H1 (cell line): ENCODE results near the gene ATF7. TPM values are rescaled to one million over a fixed set of nuclear protein-coding genes. Genes with fewer than 3 reads are reported as not detected.

Experiments
- CTCF ChIA-PET: fragments of 300-600 bp; sonication (Branson Sonifier 250); formaldehyde crosslinking; loops from one replicate; lab custom pipeline; 2021; ENCODE audit not compliant: partially characterized antibody; lab: Charles Lee
- POLR2A ChIA-PET: fragments of 300-600 bp; sonication (Branson Sonifier 250); formaldehyde crosslinking; loops from one replicate; lab custom pipeline; 2021; ENCODE audit warnings: inconsistent platforms; ENCODE audit not compliant: partially characterized antibody; lab: Charles Lee
- DNase-seq, 2 experiments: peaks; one replicate each; pipeline versions ENCODE4 v3.0.0 to v3.0.0-alpha.2; 2010 to 2022; ENCODE audit warnings: low spot score in 2 of 2, low read depth in 1 of 2, mixed read lengths in 1 of 2
- FAIRE-seq: peaks from 2 replicates; lab custom pipeline; 2011; peaks lifted over from hg19 to GRCh38; lab: Jason Lieb, UNC
- H2AFZ ChIP-seq: 2 replicates; pipeline ENCODE4 v1.8.1; 2012; ENCODE audit warnings: low read length, inconsistent platforms
- H2AK5ac ChIP-seq: 2 replicates; pipeline ENCODE4 v1.6.1; 2013; ENCODE audit warnings: low read depth, low read length
- H2BK120ac ChIP-seq: replicated peaks from 2 replicates; pipeline ENCODE3; 2013; ENCODE audit warnings: low read depth, low read length, inconsistent platforms
- H2BK12ac ChIP-seq: 2 replicates; pipeline ENCODE4 v1.6.1; 2013; ENCODE audit warnings: low read depth, low read length
- H2BK15ac ChIP-seq: 2 replicates; pipeline ENCODE4 v1.6.1; 2013; ENCODE audit warnings: low read length
- H2BK20ac ChIP-seq: 2 replicates; pipeline ENCODE4 v1.6.1; 2013; ENCODE audit warnings: low read length
- H2BK5ac ChIP-seq: 2 replicates; pipeline ENCODE4 v1.6.1; 2013; ENCODE audit warnings: low read depth, low read length
- H3K14ac ChIP-seq: 2 replicates; pipeline ENCODE4 v1.6.1; 2013; ENCODE audit warnings: inconsistent platforms; ENCODE audit not compliant: insufficient read length
- H3K18ac ChIP-seq: 2 replicates; pipeline ENCODE4 v1.6.1; 2013; ENCODE audit warnings: low read length; ENCODE audit errors: extremely low read depth
- H3K23ac ChIP-seq: 2 replicates; pipeline ENCODE4 v1.6.1; 2013; ENCODE audit warnings: inconsistent platforms; ENCODE audit not compliant: insufficient read length
- H3K23me2 ChIP-seq: 2 replicates; pipeline ENCODE4 v1.6.1; 2013; ENCODE audit warnings: low read depth, low read length
- H3K27ac ChIP-seq: 2 replicates; pipeline ENCODE4 v1.6.1; 2011; ENCODE audit warnings: low read depth, low read length, inconsistent platforms
- H3K27me3 ChIP-seq, 4 experiments: replicated peaks in 1 of 4; 1 replicate in 1 of 4; 2 replicates in 3 of 4; pipeline versions ENCODE4 v1.6.1 to v1.8.1; 2011 to 2013; ENCODE audit warnings: low read length in 3 of 4, mild to moderate bottlenecking in 3 of 4, inconsistent platforms in 2 of 4, mixed read lengths in 2 of 4, moderate library complexity in 1 of 4; ENCODE audit not compliant: control insufficient read depth in 3 of 4, insufficient read depth in 3 of 4; ENCODE audit errors: extremely low read depth in 1 of 4
- H3K36me3 ChIP-seq, 4 experiments: 2 replicates each; pipeline versions ENCODE4 v1.6.1 to v1.8.1; 2011 to 2013; ENCODE audit warnings: mild to moderate bottlenecking in 4 of 4, low read length in 3 of 4, moderate library complexity in 2 of 4, control low read depth in 1 of 4, inconsistent platforms in 1 of 4; ENCODE audit not compliant: insufficient read depth in 4 of 4, control insufficient read depth in 2 of 4
- H3K4ac ChIP-seq: replicated peaks from 2 replicates; pipeline ENCODE3; 2013; ENCODE audit warnings: low read length, low read depth, mixed read lengths, inconsistent platforms; ENCODE audit not compliant: insufficient read length
- H3K4me1 ChIP-seq, 4 experiments: replicated peaks in 1 of 4; 1 replicate in 1 of 4; 2 replicates in 3 of 4; pipeline versions ENCODE4 v1.6.1 to v1.8.1; 2011 to 2013; ENCODE audit warnings: low read length in 3 of 4, inconsistent platforms in 2 of 4, mixed read lengths in 1 of 4; ENCODE audit not compliant: insufficient read depth in 4 of 4, control insufficient read depth in 3 of 4
- H3K4me2 ChIP-seq, 2 experiments: 2 replicates each; pipeline versions ENCODE4 v1.6.1 to v1.8.1; 2011 to 2013; ENCODE audit warnings: low read depth in 2 of 2, low read length in 2 of 2, control low read depth in 1 of 2, inconsistent platforms in 1 of 2, mild to moderate bottlenecking in 1 of 2; ENCODE audit not compliant: insufficient read depth in 1 of 2
- H3K4me3 ChIP-seq, 4 experiments: fragments of 200-600, 300-600 bp in 1 of 4; sonication (generic), shearing (Covaris generic), sonication (Bioruptor Twin) in 1 of 4; 2 replicates each; pipeline versions ENCODE4 v1.5.1 to v1.8.1; 2011 to 2016; ENCODE audit warnings: low read length in 4 of 4, low read depth in 3 of 4, control low read depth in 2 of 4, inconsistent platforms in 2 of 4, mild to moderate bottlenecking in 2 of 4, mixed read lengths in 1 of 4, moderate library complexity in 1 of 4; ENCODE audit not compliant: insufficient read depth in 2 of 4; ENCODE audit errors: extremely low read depth in 1 of 4
- H3K56ac ChIP-seq: replicated peaks from 2 replicates; pipeline ENCODE3; 2013; ENCODE audit warnings: low read depth, mild to moderate bottlenecking, mixed read lengths, low read length, inconsistent platforms; ENCODE audit not compliant: insufficient read length
- H3K79me1 ChIP-seq: 2 replicates; pipeline ENCODE4 v1.6.1; 2013; ENCODE audit warnings: low read depth, low read length, control low read depth
- H3K79me2 ChIP-seq, 2 experiments: 2 replicates each; pipeline versions ENCODE4 v1.6.1 to v1.8.1; 2012 to 2013; ENCODE audit warnings: low read length in 2 of 2, mild to moderate bottlenecking in 2 of 2, inconsistent platforms in 1 of 2; ENCODE audit not compliant: insufficient read depth in 2 of 2, control insufficient read depth in 1 of 2
- H3K9ac ChIP-seq, 4 experiments: replicated peaks in 1 of 4; 1 replicate in 1 of 4; 2 replicates in 3 of 4; pipeline versions ENCODE4 v1.6.1 to v1.8.1; 2011 to 2013; ENCODE audit warnings: low read depth in 3 of 4, low read length in 3 of 4, control low read depth in 2 of 4, mild to moderate bottlenecking in 2 of 4, moderate library complexity in 2 of 4, inconsistent platforms in 1 of 4; ENCODE audit errors: extremely low read depth in 1 of 4
- H3K9me3 ChIP-seq, 2 experiments: 2 replicates each; pipeline versions ENCODE4 v1.6.1 to v1.8.1; 2012 to 2013; ENCODE audit warnings: mild to moderate bottlenecking in 2 of 2, moderate library complexity in 2 of 2, control low read depth in 1 of 2, inconsistent platforms in 1 of 2, low read depth in 1 of 2, low read length in 1 of 2, mixed read lengths in 1 of 2; ENCODE audit not compliant: insufficient read depth in 2 of 2
- H4K20me1 ChIP-seq, 2 experiments: replicated peaks in 1 of 2; 2 replicates each; pipeline versions ENCODE3 to v1.8.1; 2011 to 2013; ENCODE audit warnings: inconsistent platforms in 2 of 2, low read length in 2 of 2, mild to moderate bottlenecking in 1 of 2; ENCODE audit not compliant: insufficient read depth in 2 of 2, control insufficient read depth in 1 of 2
- H4K5ac ChIP-seq: 2 replicates; pipeline ENCODE4 v1.6.1; 2013; ENCODE audit warnings: low read length, low read depth, mixed read lengths, inconsistent platforms; ENCODE audit not compliant: insufficient read length
- H4K8ac ChIP-seq: 2 replicates; pipeline ENCODE4 v1.8.0; 2013; ENCODE audit warnings: mild to moderate bottlenecking, moderate library complexity, low read length, inconsistent platforms; ENCODE audit not compliant: insufficient read depth; ENCODE audit errors: extremely low read depth
- H4K91ac ChIP-seq: replicated peaks from 2 replicates; pipeline ENCODE3; 2013; ENCODE audit warnings: low read length, mixed read lengths, inconsistent platforms; ENCODE audit not compliant: insufficient read length
- CBX5 ChIP-seq: fragments of 300-800, 300-1000 bp; sonication (generic); IDR thresholded peaks from 2 replicates; pipeline ENCODE4 v1.7.1; 2016; ENCODE audit warnings: antibody characterized with exemption, low read length, low read depth
- CREB1 ChIP-seq: IDR thresholded peaks from 2 replicates; pipeline ENCODE4 v1.6.1; 2012; ENCODE audit warnings: inconsistent platforms
- CTBP2 ChIP-seq: IDR thresholded peaks from 2 replicates; pipeline ENCODE4 v1.7.0; 2011; ENCODE audit warnings: borderline replicate concordance, mild to moderate bottlenecking, moderate library complexity, mixed read lengths, low read length; ENCODE audit not compliant: insufficient read depth, insufficient read length
- EZH2 ChIP-seq: fragments of 200-600 bp; sonication (generic); IDR thresholded peaks from 2 replicates; pipeline ENCODE4 v1.7.1; 2012; ENCODE audit warnings: low read depth, mild to moderate bottlenecking, moderate library complexity, low read length, inconsistent platforms; ENCODE audit not compliant: severe bottlenecking
- JUN ChIP-seq: IDR thresholded peaks from 2 replicates; pipeline ENCODE4 v1.6.1; 2011; ENCODE audit warnings: low read depth, mild to moderate bottlenecking, improper control_type of control experiment, low read length
- MAFK ChIP-seq: IDR thresholded peaks from 2 replicates; pipeline ENCODE4 v1.6.1; 2012; ENCODE audit warnings: low read depth, mild to moderate bottlenecking, improper control_type of control experiment, low read length
- NANOG ChIP-seq: IDR thresholded peaks from 2 replicates; pipeline ENCODE4 v1.6.1; 2011; ENCODE audit warnings: low read length, low read depth, mild to moderate bottlenecking, inconsistent platforms; ENCODE audit not compliant: insufficient read depth, poor library complexity, severe bottlenecking
- RAD21 ChIP-seq, 2 experiments: IDR thresholded peaks in 1 of 2; conservative IDR thresholded peaks in 1 of 2; 2 replicates each; pipeline ENCODE4 v1.6.1; 2011; ENCODE audit warnings: low read depth in 2 of 2, low read length in 2 of 2, improper control_type of control experiment in 1 of 2, inconsistent platforms in 1 of 2, mild to moderate bottlenecking in 1 of 2, moderate library complexity in 1 of 2
- RFX5 ChIP-seq: IDR thresholded peaks from 2 replicates; pipeline ENCODE4 v1.6.1; 2011; ENCODE audit warnings: low read depth, low read length, improper control_type of control experiment, borderline replicate concordance
- SIN3A ChIP-seq, 2 experiments: IDR thresholded peaks in 1 of 2; conservative IDR thresholded peaks in 1 of 2; 2 replicates each; pipeline ENCODE4 v1.6.1; 2011 to 2012; ENCODE audit warnings: low read length in 2 of 2, improper control_type of control experiment in 1 of 2, low read depth in 1 of 2, mild to moderate bottlenecking in 1 of 2
- WGBS, 2 experiments: shearing (Covaris generic) in 1 of 2; methylation state at CpG; one replicate each; pipeline versions ENCODE4 v1.1.6 to v1.1.7; 2013 to 2015; ENCODE audit warnings: low lambda C conversion rate in 2 of 2, mixed read lengths in 2 of 2, inconsistent platforms in 1 of 2, low coverage in 1 of 2, missing lambda C conversion rate in 1 of 2; ENCODE audit not compliant: insufficient replicate concordance in 2 of 2, insufficient coverage in 1 of 2, insufficient read length in 1 of 2; ENCODE audit errors: extremely low coverage in 1 of 2, missing lambda C conversion rate in 1 of 2; 5-methylcytosine and 5-hydroxymethylcytosine counted together
- polyA plus RNA-seq, 7 experiments: library from polyadenylated mRNA; depleted of rRNA in 3 of 7; stranded (reverse) in 5 of 7; unstranded in 2 of 7; fragments of >200 nt in 5 of 7; fragments of 200-250 nt in 2 of 7; gene quantifications; 1 replicate in 5 of 7; 2 replicates in 1 of 7; 4 replicates in 1 of 7; pipeline versions ENCODE4 v1.2.1 to v1.2.3, GENCODE V29; 2011 to 2013; ENCODE audit warnings: missing spikeins in 2 of 7, mixed read lengths in 2 of 7
- total RNA-seq: library from RNA; stranded (reverse); fragmentation: NEBNext Ultra II Directional; extraction: Animal tissue kit (Norgen Biotek cat#: 25700); gene quantifications from 2 replicates; pipeline ENCODE4 v1.2.1, GENCODE V29; 2021
- TF ChIP-seq, protein P1 (sequence below): IDR thresholded peaks from 2 replicates; pipeline ENCODE4 v1.6.1; 2012; ENCODE audit warnings: inconsistent platforms

ATF7 gene
- total and polyA plus RNA-seq, 2 of the 8 experiments (the other 6 are each of a cell fraction or from before 2014, with no cell fraction given), result 10.1 to 16.6 TPM

- WGBS, 2 experiments, result 81% methylated on average over 2 of the region's 2 CpGs; no CpG with 5 or more reads in 1 of the 2 experiments
- CTCF ChIA-PET, result interaction anchor here (0.6 to 1.3 kb wide), 3 partner anchors 9 to 233 kb away, joined by 3 read pairs; no protein-coding TSS in a partner anchor
Measured at GRCh38 chr12:53585448-53586125, 40.6 kb downstream of the ATF7 start.

More at GRCh38 chr12:53585448-53586125, 40.6 kb downstream of the ATF7 start:
- no peak for FAIRE-seq
- Histone ChIP-seq H2AK5ac (no peak overlapping the region), H3K27ac (no peak overlapping the region), H2AFZ (no peak overlapping the region), H3K14ac (no peak overlapping the region), H3K56ac (no peak overlapping the region), H2BK20ac (no peak overlapping the region), H3K23me2 (no peaks in the 10 kb centered on the region), H3K4me2 (no peak overlapping the region), H3K79me2 (no peaks in the 10 kb centered on the region), H3K9ac (no peak overlapping the region), H3K27me3 (no peaks in the 10 kb centered on the region), H3K36me3 (no peaks in the 10 kb centered on the region), H2BK12ac (no peak overlapping the region), H3K4me1 (no peaks in the 10 kb centered on the region), H3K4me3 (no peak overlapping the region), H4K91ac (no peak overlapping the region), H2BK5ac (no peak overlapping the region), H4K20me1 (peaks cover 0 to 1% of the 10 kb centered on the region in 2 experiments), H3K4ac (no peak overlapping the region), H4K5ac (no peak overlapping the region), H3K18ac (no peak overlapping the region), H2BK120ac (no peak overlapping the region), H3K79me1 (peaks cover 2% of the 10 kb centered on the region; the same call in 1 of the 2 replicates), H3K9me3 (no peaks in the 10 kb centered on the region), H3K23ac (no peak overlapping the region), H2BK15ac (no peak overlapping the region), H4K8ac (no peak overlapping the region)
- TF ChIP-seq CBX5 (no peak), RFX5 (no peak), SIN3A (conservative IDR thresholded peaks at IDR 0.05 in 1 of 2, IDR thresholded peaks at IDR 0.05 in 1 of 2; ENCODE audit: low read depth in 1 of 2, low read length in 2 of 2) (no peak), CTBP2 (no peak), CREB1 (no peak), RAD21 (IDR thresholded peaks at IDR 0.05 in 1 of 2, conservative IDR thresholded peaks at IDR 0.05 in 1 of 2; ENCODE audit: low read depth in 2 of 2, low read length in 2 of 2) (no peak), EZH2 (no peak), NANOG (no peak), MAFK (no peak), JUN (no peak)
- TF ChIP-seq, protein P1, sequence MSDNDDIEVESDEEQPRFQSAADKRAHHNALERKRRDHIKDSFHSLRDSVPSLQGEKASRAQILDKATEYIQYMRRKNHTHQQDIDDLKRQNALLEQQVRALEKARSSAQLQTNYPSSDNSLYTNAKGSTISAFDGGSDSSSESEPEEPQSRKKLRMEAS, result no peak
- POLR2A ChIA-PET, result no interaction called here
- DNase-seq, result no peak
